GM18870 (cell line): ENCODE measurements around the gene JADE2.
"Not testable (repeated sequence)": the region's sequence is repeated elsewhere in the genome, so short reads cannot be mapped to it uniquely, and the experiment has no call there.

Experiments
- ATAC-seq: cut with Tn5 transposase; IDR thresholded peaks from one replicate; pipeline ENCODE4 v1.9.1; 2021; ENCODE audit warnings: moderate library complexity; ENCODE audit not compliant: unreplicated experiment

Gene JADE2

DNA sequence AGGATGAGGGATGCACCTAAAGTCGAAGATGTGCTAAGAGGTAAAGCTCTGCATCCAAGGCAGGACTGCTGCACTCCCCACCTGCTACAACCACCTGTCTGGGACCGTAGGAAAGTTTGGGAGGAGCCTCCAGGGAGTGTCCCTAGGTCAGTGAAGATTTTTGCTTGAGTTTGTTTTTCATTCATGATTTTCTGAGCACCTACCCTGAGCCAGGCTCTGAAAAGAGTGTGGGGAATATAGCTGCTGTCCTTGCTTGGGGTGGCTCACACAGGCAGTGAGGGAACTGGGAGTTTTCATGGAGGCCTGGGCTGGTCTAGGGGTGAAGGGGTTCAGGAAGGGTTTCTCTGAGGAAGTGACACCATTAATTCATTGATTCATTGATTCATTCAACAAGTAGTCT, 58.3 kb downstream of the JADE2 start:
- no peak for ATAC-seq

- ATAC-seq: no peak
Observed at GRCh38 chr5:134584662-134585061, 59.2 kb downstream of the JADE2 start.

DNA sequence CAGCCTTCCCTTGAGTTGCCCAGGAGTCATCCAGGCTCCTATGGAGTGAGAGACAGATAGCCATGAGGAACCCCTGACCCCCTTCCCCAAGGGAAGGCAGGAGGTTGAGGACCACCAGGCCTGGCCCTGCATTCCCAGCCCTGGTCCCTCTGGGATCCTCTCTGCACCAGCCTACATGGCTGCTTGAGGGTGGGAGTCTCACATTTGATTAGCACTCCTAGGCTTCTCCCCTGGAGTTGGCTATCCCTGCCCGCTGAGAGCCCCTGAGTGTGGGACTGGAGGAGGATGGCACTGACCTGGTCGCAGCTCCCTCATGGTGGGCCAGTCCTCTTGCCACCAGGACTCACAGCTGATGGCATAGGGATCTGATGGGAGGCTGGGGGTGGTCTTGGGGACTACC, 60.5 kb downstream of the JADE2 start:
- no peak for ATAC-seq

GRCh38 chr5:134586866-134587524, 61.5 kb downstream of the JADE2 start:
- peak; percentile 50 for ATAC-seq

- ATAC-seq: no peak
Observed at GRCh38 chr5:134590992-134591659, 65.7 kb downstream of the JADE2 start.

DNA sequence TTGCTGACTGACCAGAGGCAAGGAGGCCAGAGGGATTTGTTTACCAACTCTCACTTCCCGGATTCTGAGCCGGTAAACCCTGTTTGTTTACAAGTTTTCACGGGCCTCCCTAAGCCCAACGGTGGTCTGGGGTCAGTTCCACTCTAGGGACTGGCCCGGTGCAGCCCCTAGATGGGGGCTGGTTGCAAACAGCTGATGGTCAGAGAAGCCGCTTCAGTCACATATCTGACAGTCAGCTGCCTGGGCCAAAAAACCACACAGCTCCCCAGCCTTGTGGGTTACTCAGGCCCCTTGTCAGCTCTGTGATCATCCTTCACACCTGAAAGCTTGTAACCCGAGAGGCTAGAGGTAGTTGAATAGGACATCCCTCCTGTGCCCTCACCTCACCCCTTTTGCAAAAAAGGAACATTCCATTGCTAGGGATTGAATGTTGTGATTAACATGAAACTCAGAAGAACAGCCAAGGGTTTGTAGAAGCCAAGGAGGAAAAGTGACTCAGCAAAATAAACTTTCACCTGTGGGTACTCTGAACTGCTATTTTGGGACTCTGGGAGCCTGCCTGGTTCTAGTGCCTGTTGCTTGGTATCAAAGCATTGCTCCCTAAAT, 66.8 kb downstream of the JADE2 start:
- ATAC-seq: no peak

GRCh38 chr5:134594336-134594735, 68.9 kb downstream of the JADE2 start:
- no peak for ATAC-seq

DNA sequence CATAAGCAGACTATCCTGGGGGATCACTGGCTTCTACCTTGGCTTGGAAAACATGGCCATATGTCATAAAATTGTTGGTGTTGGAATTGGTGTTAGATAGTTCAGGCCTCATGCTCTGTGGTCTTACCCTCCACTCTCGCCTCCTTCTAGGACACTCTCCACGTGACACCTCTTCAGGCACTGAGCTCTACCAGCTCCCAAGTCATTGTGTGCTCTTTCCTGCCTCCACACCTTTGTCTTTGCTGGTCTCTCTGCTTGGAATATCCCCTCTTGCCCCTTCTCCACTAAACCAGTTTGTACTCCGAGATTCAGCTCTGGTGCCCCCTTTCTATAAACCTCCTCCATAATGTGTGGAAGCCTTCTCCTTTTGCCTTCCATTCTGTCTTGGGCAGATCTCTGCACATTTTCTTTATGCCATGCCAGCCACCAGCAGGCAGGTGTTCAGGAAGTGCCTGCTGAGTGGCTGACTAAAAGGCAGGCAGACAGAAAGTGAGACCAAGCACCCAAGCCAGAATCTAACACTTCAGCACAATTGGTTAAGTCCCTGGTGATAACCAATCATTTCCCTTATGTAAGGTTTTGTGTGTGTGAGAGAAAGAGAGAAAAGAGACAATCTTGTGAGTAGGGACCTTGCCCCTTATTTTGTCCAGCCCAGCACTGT, 69.5 kb downstream of the JADE2 start:
- ATAC-seq: no peak

- ATAC-seq: no peak
Observed at GRCh38 chr5:134595458-134595838, 70.0 kb downstream of the JADE2 start.

DNA sequence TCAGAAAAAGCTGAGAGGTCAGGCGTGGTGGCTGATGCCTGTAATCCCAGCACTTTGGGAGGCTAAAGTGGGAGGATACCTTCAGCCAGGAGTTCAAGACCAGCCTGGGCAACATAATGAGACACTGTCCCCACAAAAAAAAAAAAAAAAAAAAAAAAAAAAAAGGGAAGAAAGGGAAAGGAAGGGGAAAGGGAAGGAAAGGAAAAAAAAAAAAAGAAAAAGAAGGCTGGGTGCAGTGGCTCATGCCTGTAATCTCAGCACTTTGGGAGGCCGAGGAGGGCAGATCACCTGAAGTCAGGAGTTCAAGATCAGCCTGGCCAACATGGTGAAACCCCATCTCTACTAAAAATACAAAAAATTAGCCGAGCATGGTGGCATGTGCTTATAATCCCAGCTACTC, 74.3 kb downstream of the JADE2 start:
- ATAC-seq: not testable (repeated sequence)

GRCh38 chr5:134600600-134600999, 75.1 kb downstream of the JADE2 start:
- ATAC-seq: no peak

DNA sequence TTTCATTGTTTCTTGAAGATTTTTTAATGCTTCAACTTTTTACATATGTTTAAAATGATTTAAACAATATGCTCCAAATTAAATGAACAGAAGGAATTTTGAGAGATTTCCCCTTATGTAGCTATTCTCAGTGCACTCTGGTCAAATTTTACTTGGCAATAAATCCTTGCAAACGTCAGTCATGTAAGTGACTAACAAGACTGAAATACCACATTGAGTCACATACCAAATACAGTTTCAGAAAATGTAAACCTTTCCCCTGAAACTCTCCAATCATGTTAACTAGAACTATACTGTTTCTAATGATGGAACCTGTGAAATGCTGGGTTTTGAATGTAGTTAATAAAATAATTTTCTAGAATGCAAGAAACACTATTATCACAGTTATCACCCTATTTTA, 77.6 kb downstream of the JADE2 start:
- no peak for ATAC-seq

- ATAC-seq: no peak
Observed at GRCh38 chr5:134604908-134605307, 79.4 kb downstream of the JADE2 start.

- ATAC-seq: no peak
Observed at GRCh38 chr5:134606726-134607125, 81.3 kb downstream of the JADE2 start.

DNA sequence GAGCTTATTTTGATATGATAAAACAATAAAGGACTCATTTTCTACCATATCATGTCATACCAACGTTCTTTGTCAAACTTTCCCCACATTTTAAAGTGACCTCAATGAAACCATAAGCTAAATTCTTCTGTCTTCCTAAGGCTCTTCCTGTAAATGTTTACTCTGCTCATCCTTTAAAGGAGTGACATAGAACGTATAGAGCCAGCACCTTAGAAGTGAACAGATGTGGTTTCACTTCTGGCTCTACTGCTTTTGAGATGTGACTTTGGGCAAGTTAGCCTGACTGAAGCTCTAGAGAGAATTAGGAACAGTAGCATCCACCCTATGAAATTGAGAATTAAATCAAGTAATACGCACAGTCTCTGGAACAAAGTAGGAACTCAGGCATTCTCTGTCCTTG, 83.1 kb downstream of the JADE2 start:
- no peak for ATAC-seq

GRCh38 chr5:134609232-134609851, 83.9 kb downstream of the JADE2 start:
- peak; percentile 62 for ATAC-seq

DNA sequence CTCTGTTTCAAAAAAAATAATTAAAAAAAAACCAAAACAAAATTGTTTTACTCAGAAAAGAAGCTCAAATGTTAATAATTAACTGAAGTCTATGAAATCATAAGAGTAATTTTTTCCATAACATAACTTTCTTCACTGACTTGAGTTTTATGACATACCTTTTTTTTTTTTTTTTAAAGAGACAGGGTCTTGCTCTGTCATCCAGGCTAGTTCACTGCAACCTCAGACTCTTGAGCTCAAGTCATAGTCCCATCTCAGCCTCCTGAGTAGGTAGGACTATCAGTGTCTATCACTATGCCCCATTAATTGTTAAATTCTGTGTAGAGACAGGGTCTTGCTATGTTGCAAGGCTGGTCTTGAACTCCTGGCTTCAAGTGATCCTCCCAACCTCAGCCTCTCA, 85.3 kb downstream of the JADE2 start:
- ATAC-seq: no peak

- ATAC-seq: no peak
Observed at GRCh38 chr5:134611515-134611914, 86.0 kb downstream of the JADE2 start.

GRCh38 chr5:134614450-134615085, 89.1 kb downstream of the JADE2 start:
- ATAC-seq: no peak

DNA sequence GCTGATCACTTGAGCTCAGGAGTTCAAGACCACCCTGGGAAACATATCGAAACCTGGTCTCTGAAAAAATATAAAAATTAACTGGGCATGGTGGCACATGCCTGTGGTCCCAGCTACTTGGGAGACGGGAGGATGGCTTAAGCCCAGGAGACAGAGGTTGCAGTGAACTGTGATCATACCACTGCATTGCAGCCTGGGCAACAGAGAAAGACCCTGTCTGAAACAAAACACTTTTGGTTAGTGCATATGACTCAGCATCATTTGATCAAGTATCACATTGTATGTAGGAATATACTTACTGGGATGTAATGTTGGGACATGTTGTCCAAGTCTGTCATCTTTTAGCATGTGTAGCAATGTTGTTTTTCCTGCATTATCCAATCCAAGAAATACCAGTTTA, 95.2 kb downstream of the JADE2 start:
- no peak for ATAC-seq

DNA sequence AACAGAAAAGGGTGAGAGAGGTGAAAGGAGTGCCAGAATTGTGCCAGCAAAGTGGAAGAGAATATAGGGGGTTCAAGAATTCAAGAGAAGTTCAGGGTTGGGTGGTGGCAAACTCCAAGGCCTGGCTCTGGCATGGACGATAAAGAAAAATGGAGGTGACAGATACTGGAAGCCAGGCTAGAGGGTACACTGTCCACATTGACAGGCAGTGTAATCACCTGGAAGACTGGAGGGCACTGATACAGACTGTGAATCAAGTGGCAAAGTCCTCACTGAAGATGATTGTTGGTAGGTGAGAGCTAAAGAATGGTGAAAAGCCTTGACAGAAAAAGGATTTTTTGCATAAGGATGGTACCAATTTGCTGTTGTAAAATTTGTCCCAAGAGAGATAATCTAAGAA, 100.1 kb downstream of the JADE2 start:
- no peak for ATAC-seq
